Endothelial cell of umbilical vein (primary cell): ENCODE measurements around the gene RRP1. TPM values are rescaled to one million over a fixed set of nuclear protein-coding genes. Genes with fewer than 3 reads are reported as not detected.

Experiments used
- BruUV-seq: library from RNA; stranded (reverse); fragments of 400-500 nt; replicated peaks from 2 replicates; lab custom pipeline; 2021; lab: Mats Ljungman, UMichigan
- CTCF ChIA-PET: fragments of 300-600, 350-600 bp; sonication (Branson Sonifier 250); formaldehyde crosslinking; loops from one replicate; lab custom pipeline; 2021; ENCODE audit warnings: antibody characterized with exemption, inconsistent platforms; lab: Charles Lee
- POLR2A ChIA-PET: fragments of 300-600, 350-600 bp; sonication (Branson Sonifier 250); formaldehyde crosslinking; loops from one replicate; lab custom pipeline; 2021; ENCODE audit warnings: antibody characterized with exemption, inconsistent platforms; lab: Charles Lee
- DNase-seq: peaks from one replicate; pipeline ENCODE4 v3.0.0-alpha.2; 2011; ENCODE audit warnings: low read depth, low spot score
- FAIRE-seq: peaks from 2 replicates; lab custom pipeline; 2011; peaks lifted over from hg19 to GRCh38; lab: Jason Lieb, UNC
- H2AFZ ChIP-seq: 2 replicates; pipeline ENCODE4 v1.6.0; 2012; ENCODE audit warnings: low read depth, low read length, control low read depth, inconsistent platforms
- H3K27ac ChIP-seq: 2 replicates; pipeline ENCODE4 v1.5.1; 2011; ENCODE audit warnings: low read depth, mild to moderate bottlenecking, control low read depth, low read length, moderate library complexity; ENCODE audit not compliant: insufficient read depth
- H3K27me3 ChIP-seq, 2 experiments: 2 replicates each; pipeline versions ENCODE4 v1.6.0 to v1.6.1; 2011; ENCODE audit warnings: low read length in 2 of 2, mixed read lengths in 1 of 2; ENCODE audit not compliant: control insufficient read depth in 2 of 2, insufficient read depth in 2 of 2
- H3K36me3 ChIP-seq, 2 experiments: 2 replicates in 1 of 2; 3 replicates in 1 of 2; pipeline ENCODE4 v1.5.1; 2011; ENCODE audit warnings: low read length in 2 of 2, mild to moderate bottlenecking in 1 of 2, moderate library complexity in 1 of 2; ENCODE audit not compliant: control insufficient read depth in 2 of 2, insufficient read depth in 2 of 2; ENCODE audit errors: extremely low read depth in 1 of 2
- H3K4me1 ChIP-seq: 3 replicates; pipeline ENCODE4 v1.5.1; 2011; ENCODE audit warnings: mild to moderate bottlenecking, low read length; ENCODE audit not compliant: control insufficient read depth, insufficient read depth; ENCODE audit errors: extremely low read depth
- H3K4me2 ChIP-seq: 2 replicates; pipeline ENCODE4 v1.6.1; 2011; ENCODE audit warnings: low read length, control low read depth, mixed read lengths; ENCODE audit not compliant: insufficient read depth
- H3K4me3 ChIP-seq, 3 experiments: fragments of 200-600 bp in 1 of 3; sonication (generic), shearing (Covaris generic) in 1 of 3; replicated peaks in 1 of 3; 2 replicates each; pipeline ENCODE4 v1.5.1; 2011 to 2016; ENCODE audit warnings: control low read depth in 3 of 3, low read length in 3 of 3, mild to moderate bottlenecking in 2 of 3, inconsistent platforms in 1 of 3, low read depth in 1 of 3, moderate library complexity in 1 of 3; ENCODE audit not compliant: insufficient read depth in 1 of 3
- H3K79me2 ChIP-seq: 2 replicates; pipeline ENCODE4 v1.6.0; 2012; ENCODE audit warnings: low read length, inconsistent platforms; ENCODE audit not compliant: control insufficient read depth, insufficient read depth
- H3K9ac ChIP-seq: replicated peaks from 2 replicates; pipeline ENCODE3; 2011; ENCODE audit warnings: low read length, control low read depth; ENCODE audit not compliant: insufficient read depth; ENCODE audit errors: extremely low read depth
- H3K9me1 ChIP-seq: replicated peaks from 3 replicates; pipeline ENCODE4 v1.6.0; 2011; ENCODE audit warnings: mild to moderate bottlenecking, low read length; ENCODE audit not compliant: control insufficient read depth, insufficient read depth; ENCODE audit errors: extremely low read depth
- H3K9me3 ChIP-seq: replicated peaks from 2 replicates; pipeline ENCODE4 v1.5.1; 2012; ENCODE audit warnings: low read length, inconsistent platforms; ENCODE audit not compliant: control insufficient read depth, insufficient read depth
- H4K20me1 ChIP-seq: replicated peaks from 2 replicates; pipeline ENCODE3; 2011; ENCODE audit warnings: mild to moderate bottlenecking, low read length; ENCODE audit not compliant: control insufficient read depth, insufficient read depth; ENCODE audit errors: extremely low read depth
- EZH2 ChIP-seq: IDR thresholded peaks from 2 replicates; pipeline ENCODE4 v1.6.1; 2012; ENCODE audit warnings: borderline replicate concordance, low read depth, mild to moderate bottlenecking, moderate library complexity, low read length, inconsistent platforms; ENCODE audit not compliant: severe bottlenecking
- FOS ChIP-seq: IDR thresholded peaks from 2 replicates; pipeline ENCODE4 v1.6.1; 2011; ENCODE audit warnings: mild to moderate bottlenecking, low read length, moderate library complexity, borderline replicate concordance; ENCODE audit not compliant: insufficient read depth
- GATA2 ChIP-seq: IDR thresholded peaks from 2 replicates; pipeline ENCODE4 v1.7.0; 2011; ENCODE audit warnings: low read depth, mild to moderate bottlenecking, moderate library complexity, mixed read lengths, low read length; ENCODE audit not compliant: insufficient read length, insufficient read depth
- JUN ChIP-seq: IDR thresholded peaks from 2 replicates; pipeline ENCODE4 v1.6.1; 2011; ENCODE audit warnings: borderline replicate concordance, low read depth; ENCODE audit not compliant: insufficient read length, insufficient read depth
- MYC ChIP-seq: IDR thresholded peaks from one replicate; pipeline ENCODE4 v1.6.1; 2011; ENCODE audit warnings: mild to moderate bottlenecking, low read depth, low read length
- POLR2A ChIP-seq: IDR thresholded peaks from 2 replicates; pipeline ENCODE4 v1.6.1; 2012; ENCODE audit warnings: low read depth, mild to moderate bottlenecking, control low read depth, low read length
- POLR2AphosphoS5 ChIP-seq: IDR thresholded peaks from 2 replicates; pipeline ENCODE4 v1.6.1; 2012; ENCODE audit warnings: low read depth, mild to moderate bottlenecking, control low read depth, low read length, moderate library complexity; ENCODE audit not compliant: insufficient read depth
- dilution Hi-C: fragments of 300-500 bp; cut with MboI; formaldehyde crosslinking; loops from one replicate; pipeline ENCODE4 v1.15.0; 2019; ENCODE audit warnings: low sequenced_read_pairs; ENCODE audit not compliant: extremely low pct_ligation_motif_present
- intact Hi-C: fragments of 100-400 bp; cut with micrococcal nuclease; formaldehyde crosslinking; loops from one replicate; pipeline ENCODE4 v1.10.0; 2022
- polyA plus RNA-seq, 4 experiments: library from polyadenylated mRNA; depleted of rRNA in 3 of 4; stranded (reverse) in 3 of 4; unstranded in 1 of 4; fragments of >200 nt; gene quantifications; 2 replicates each; pipeline versions ENCODE4 v1.2.1 to v1.2.3, GENCODE V29; 2011 to 2012; ENCODE audit warnings: missing spikeins in 1 of 4
- total RNA-seq: library from RNA; stranded (reverse); gene quantifications from 2 replicates; pipeline ENCODE4 v1.2.3, GENCODE V29; 2021
- TF ChIP-seq, protein P1 (sequence below), 2 donors: IDR thresholded peaks; 1 replicate in 1 of 2; 2 replicates in 1 of 2; pipeline ENCODE4 v1.5.1; 2011; ENCODE audit warnings: low read length in 2 of 2, mild to moderate bottlenecking in 2 of 2, moderate library complexity in 2 of 2, control low read depth in 1 of 2, inconsistent platforms in 1 of 2, low read depth in 1 of 2; ENCODE audit not compliant: insufficient read depth in 1 of 2; ENCODE audit errors: extremely low read depth in 1 of 2
- TF ChIP-seq, protein P2 (sequence below): IDR thresholded peaks from 2 replicates; pipeline ENCODE4 v1.6.1; 2011; ENCODE audit not compliant: insufficient read depth, insufficient read length

Gene RRP1
- total and polyA plus RNA-seq, 2 donors (not counting 3 experiments of a cell fraction or from before 2014, with no cell fraction given), result 15.2 to 36.3 TPM

DNA sequence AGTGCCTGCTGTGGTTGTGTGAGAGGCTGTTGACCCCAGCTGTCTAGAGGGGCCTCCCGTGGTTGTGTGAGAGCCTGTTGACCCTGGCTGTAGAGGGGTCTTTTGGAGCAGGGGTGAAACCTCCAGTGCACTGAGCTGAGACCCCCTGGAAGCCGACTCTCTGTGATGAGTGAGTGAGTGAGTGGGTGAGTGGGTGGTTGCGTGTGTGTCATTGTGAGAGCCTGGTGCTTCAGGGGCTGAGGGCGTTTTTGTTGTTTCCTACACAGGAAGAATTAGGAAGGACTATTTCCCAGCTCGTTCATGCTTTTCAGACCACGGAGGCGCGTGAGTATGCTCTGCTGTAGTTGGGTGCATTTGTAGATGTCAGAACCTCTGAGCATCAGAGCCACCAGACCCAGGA is 3.0 kb downstream of the RRP1 start:
- ChIA-PET CTCF (interaction anchor here (1.0 kb wide), 1 partner anchor 12 kb away, joined by 3 read pairs; no protein-coding TSS in a partner anchor), POLR2A (no interaction called here)
- H3K9me1 ChIP-seq, result no peaks in the 10 kb centered on the region
- H4K20me1 ChIP-seq, result no peaks in the 10 kb centered on the region
- no peak for FAIRE-seq
- H3K4me3 ChIP-seq, result no peak overlapping the region
- H3K27ac ChIP-seq, result no peak overlapping the region
- dilution Hi-C loops, result no loop called here
- no peak for DNase-seq
- peaks cover 7% of the 10 kb centered on the region for H3K4me1 ChIP-seq
- intact Hi-C loops, result no loop called here
- H3K9ac ChIP-seq, result no peak overlapping the region
- H3K36me3 ChIP-seq, result peaks cover 21 to 38% of the 10 kb centered on the region in 2 experiments
- H2AFZ ChIP-seq, result no peak overlapping the region
- no peaks in the 10 kb centered on the region for H3K27me3 ChIP-seq
- H3K9me3 ChIP-seq, result no peaks in the 10 kb centered on the region
- H3K4me2 ChIP-seq, result no peak overlapping the region
- TF ChIP-seq POLR2AphosphoS5 (no peak), EZH2 (no peak), JUN (no peak)
- TF ChIP-seq, protein P1, sequence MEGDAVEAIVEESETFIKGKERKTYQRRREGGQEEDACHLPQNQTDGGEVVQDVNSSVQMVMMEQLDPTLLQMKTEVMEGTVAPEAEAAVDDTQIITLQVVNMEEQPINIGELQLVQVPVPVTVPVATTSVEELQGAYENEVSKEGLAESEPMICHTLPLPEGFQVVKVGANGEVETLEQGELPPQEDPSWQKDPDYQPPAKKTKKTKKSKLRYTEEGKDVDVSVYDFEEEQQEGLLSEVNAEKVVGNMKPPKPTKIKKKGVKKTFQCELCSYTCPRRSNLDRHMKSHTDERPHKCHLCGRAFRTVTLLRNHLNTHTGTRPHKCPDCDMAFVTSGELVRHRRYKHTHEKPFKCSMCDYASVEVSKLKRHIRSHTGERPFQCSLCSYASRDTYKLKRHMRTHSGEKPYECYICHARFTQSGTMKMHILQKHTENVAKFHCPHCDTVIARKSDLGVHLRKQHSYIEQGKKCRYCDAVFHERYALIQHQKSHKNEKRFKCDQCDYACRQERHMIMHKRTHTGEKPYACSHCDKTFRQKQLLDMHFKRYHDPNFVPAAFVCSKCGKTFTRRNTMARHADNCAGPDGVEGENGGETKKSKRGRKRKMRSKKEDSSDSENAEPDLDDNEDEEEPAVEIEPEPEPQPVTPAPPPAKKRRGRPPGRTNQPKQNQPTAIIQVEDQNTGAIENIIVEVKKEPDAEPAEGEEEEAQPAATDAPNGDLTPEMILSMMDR (IDR thresholded peaks at IDR 0.05; ENCODE audit: extremely low read depth in 1 of 2, insufficient read depth in 1 of 2, low read depth in 1 of 2, low read length in 2 of 2), result no peak
- BruUV-seq, result no TSS peak
- peaks cover 52% of the 10 kb centered on the region for H3K79me2 ChIP-seq

DNA sequence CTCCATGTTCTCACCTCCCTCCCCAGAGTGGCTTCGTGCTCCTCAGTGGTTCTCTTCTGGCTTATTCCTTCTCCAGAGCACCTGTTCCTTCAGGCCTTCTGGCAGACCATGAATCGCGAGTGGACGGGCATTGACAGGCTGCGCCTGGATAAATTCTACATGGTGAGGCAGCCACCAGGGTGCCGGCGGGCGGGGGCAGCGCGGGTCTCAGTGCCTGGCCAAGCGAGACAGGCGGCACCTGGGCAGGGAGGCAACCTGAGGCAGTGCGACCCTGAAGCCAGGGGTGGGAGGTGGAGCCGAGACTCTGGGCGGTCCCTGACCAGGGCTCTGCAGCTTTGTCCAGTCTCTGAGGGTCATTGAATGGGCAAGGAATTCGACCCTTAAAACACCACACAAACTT is 3.9 kb downstream of the RRP1 start:
- no TSS peak for BruUV-seq
- Histone ChIP-seq H4K20me1 (no peaks in the 10 kb centered on the region), H3K4me3 (no peak overlapping the region), H3K9me1 (no peaks in the 10 kb centered on the region), H3K27me3 (no peaks in the 10 kb centered on the region), H3K9me3 (no peaks in the 10 kb centered on the region), H3K4me2 (no peak overlapping the region), H3K36me3 (peaks cover 22 to 46% of the 10 kb centered on the region in 2 experiments), H3K27ac (no peak overlapping the region), H3K79me2 (peaks cover 52% of the 10 kb centered on the region), H2AFZ (no peak overlapping the region), H3K4me1 (peaks cover 7% of the 10 kb centered on the region), H3K9ac (no peak overlapping the region)
- CTCF ChIA-PET, result interaction anchor here (1.0 kb wide), 1 partner anchor 13 kb away, joined by 3 read pairs; no protein-coding TSS in a partner anchor
- no peak for DNase-seq
- intact Hi-C loops, result no loop called here
- FAIRE-seq, result no peak
- dilution Hi-C loops, result no loop called here
- no peak for TF ChIP-seq POLR2AphosphoS5
- no peak for TF ChIP-seq JUN
- TF ChIP-seq, protein P2, sequence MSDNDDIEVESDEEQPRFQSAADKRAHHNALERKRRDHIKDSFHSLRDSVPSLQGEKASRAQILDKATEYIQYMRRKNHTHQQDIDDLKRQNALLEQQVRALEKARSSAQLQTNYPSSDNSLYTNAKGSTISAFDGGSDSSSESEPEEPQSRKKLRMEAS, result no peak
- no peak for TF ChIP-seq POLR2A
- TF ChIP-seq EZH2, result no peak
- TF ChIP-seq, protein P1 (IDR thresholded peaks at IDR 0.05; ENCODE audit: extremely low read depth in 1 of 2, insufficient read depth in 1 of 2, low read depth in 1 of 2, low read length in 2 of 2), result no peak
- TF ChIP-seq FOS, result no peak
- no peak for TF ChIP-seq MYC
- TF ChIP-seq GATA2, result no peak
- POLR2A ChIA-PET, result no interaction called here
